ENCODE results near the gene CERK. TPM values are rescaled to one million over a fixed set of nuclear protein-coding genes. Genes with fewer than 3 reads are reported as not detected.
A peak's percentile ranks its signal among the peaks of the same experiment; 100 is the strongest.
"Not testable (repeated sequence)": the region's sequence is repeated elsewhere in the genome, so short reads cannot be mapped to it uniquely, and the experiment has no call there.

Gene CERK
- total and polyA plus RNA-seq, 2 of the 13 experiments (the other 11 are each of a cell fraction or from before 2014, with no cell fraction given) = 40.3 to 41.9 TPM

DNA sequence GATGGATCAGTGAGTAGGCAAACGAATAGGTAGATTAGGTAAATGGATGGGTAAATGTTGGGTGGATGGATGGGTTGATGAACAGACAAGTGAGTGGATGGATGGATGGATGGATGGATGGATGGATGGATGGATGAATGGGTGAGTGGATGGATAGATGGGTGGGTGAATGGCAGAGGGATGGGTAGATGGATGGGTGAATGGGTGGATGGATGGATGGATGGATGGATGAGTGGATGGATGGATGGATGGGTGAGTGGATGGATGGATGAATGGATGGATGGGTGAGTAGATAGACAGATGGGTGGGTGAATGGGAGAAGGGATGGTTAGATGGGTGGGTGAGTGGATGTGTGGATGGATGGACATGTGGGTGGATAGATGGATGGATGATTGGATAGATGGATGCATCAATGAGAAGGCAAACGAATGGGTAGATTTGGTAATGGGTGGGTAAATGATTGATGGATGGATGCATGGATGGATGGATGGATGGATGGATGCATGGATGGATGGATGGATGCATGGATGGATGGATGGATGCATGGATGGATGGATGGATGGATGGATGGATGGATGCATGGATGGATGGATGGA lies 89.7 kb downstream of the CERK start:
- H3K4me2 ChIP-seq (ENCODE audit: low read depth, low read length); H4K20me1 ChIP-seq (ENCODE audit: insufficient read depth, low read length); intact Hi-C loops (cut with micrococcal nuclease; ENCODE audit: unreplicated experiment); in situ Hi-C loops (cut with HindIII; ENCODE audit: extremely low pct_ligation_motif_present, low pct_unique_long_range_greater_than_20kb); CTCF ChIA-PET (ENCODE audit: low intra/inter-chr PET ratio, low total read pairs); POLR2A ChIA-PET; FAIRE-seq; H3K4me3 ChIP-seq (replicated peaks in 1 of 3; ENCODE audit: insufficient read depth in 1 of 3, low read depth in 2 of 3, low read length in 3 of 3); H3K27me3 ChIP-seq (ENCODE audit: control insufficient read depth in 1 of 2, insufficient read depth in 2 of 2, low read length in 2 of 2); H2AFZ ChIP-seq (ENCODE audit: low read length); DNase-seq (ENCODE audit: low spot score); H3K9me3 ChIP-seq (ENCODE audit: low read length); H3K9ac ChIP-seq (ENCODE audit: insufficient read depth, low read depth, low read length); ATAC-seq; BruUV-seq (replicated peaks); H3K79me2 ChIP-seq (ENCODE audit: insufficient read depth, low read length); H3K36me3 ChIP-seq (replicated peaks in 1 of 2; ENCODE audit: control insufficient read depth in 1 of 2, insufficient read depth in 2 of 2, low read length in 2 of 2); H3K27ac ChIP-seq (ENCODE audit: extremely low read length, insufficient read depth, low read length); TF ChIP-seq FOXA1 (CRISPR knock-in tag; IDR thresholded peaks at IDR 0.05): not testable (repeated sequence)
- TF ChIP-seq FOXA1 (IDR thresholded peaks at IDR 0.05) = 0 out of 2 replicates have a peak, but pooled peaks have one; percentile 10
- 93% methylated on average over 2 of the region's 2 CpGs for WGBS (ENCODE audit: low lambda C conversion rate)
- H3K4me1 ChIP-seq (ENCODE audit: insufficient read depth, low read length) = peaks cover 63% of the 10 kb centered on the region

GRCh38 chr22:46646531-46647215 lies 91.4 kb downstream of the CERK start:
- Histone ChIP-seq H4K20me1 (ENCODE audit: insufficient read depth, low read length) (no peaks in the 10 kb centered on the region), H3K4me3 (replicated peaks in 1 of 3; ENCODE audit: insufficient read depth in 1 of 3, low read depth in 2 of 3, low read length in 3 of 3) (no peak overlapping the region), H3K4me1 (ENCODE audit: insufficient read depth, low read length) (peaks cover 46% of the 10 kb centered on the region), H3K9me3 (ENCODE audit: low read length) (no peaks in the 10 kb centered on the region), H3K79me2 (ENCODE audit: insufficient read depth, low read length) (no peaks in the 10 kb centered on the region), H3K4me2 (ENCODE audit: low read depth, low read length) (peak overlapping the region; percentile 41), H3K27me3 (ENCODE audit: control insufficient read depth in 1 of 2, insufficient read depth in 2 of 2, low read length in 2 of 2) (no peaks in the 10 kb centered on the region), H3K9ac (ENCODE audit: insufficient read depth, low read depth, low read length) (peak overlapping the region; percentile 27; the same call in 1 of the 2 replicates), H3K27ac (ENCODE audit: extremely low read length, insufficient read depth, low read length) (peak overlapping the region; percentile 55), H2AFZ (ENCODE audit: low read length) (no peak overlapping the region), H3K36me3 (replicated peaks in 1 of 2; ENCODE audit: control insufficient read depth in 1 of 2, insufficient read depth in 2 of 2, low read length in 2 of 2) (0 out of 5 replicates have a peak, but pooled peaks cover 0 to 3% of the 10 kb centered on the region in 2 experiments)
- peak; percentile 41; the same call in 2 of the 3 replicates for ATAC-seq
- no TSS peak for BruUV-seq (replicated peaks)
- FAIRE-seq = peak; percentile 68
- WGBS (ENCODE audit: low lambda C conversion rate) = 28% methylated on average over 9 of the region's 10 CpGs
- in situ Hi-C loops (cut with HindIII; ENCODE audit: extremely low pct_ligation_motif_present, low pct_unique_long_range_greater_than_20kb) (no loop called here), intact Hi-C loops (cut with micrococcal nuclease; ENCODE audit: unreplicated experiment) (no loop called here)
- CTCF ChIA-PET (ENCODE audit: low intra/inter-chr PET ratio, low total read pairs) = no interaction called here
- peak; percentile 41 for DNase-seq (ENCODE audit: low spot score)
- POLR2A ChIA-PET = interaction anchor here (1.7 kb wide), 1 partner anchor 116 kb away, joined by 4 read pairs; the partner anchor contains the start of gene TBC1D22A
- no peak for TF ChIP-seq FOXK1 (CRISPR knock-in tag; IDR thresholded peaks at IDR 0.05; ENCODE audit: borderline replicate concordance, low read depth)
- TF ChIP-seq MIXL1 (CRISPR knock-in tag; IDR thresholded peaks at IDR 0.05) = no peak
- no peak for TF ChIP-seq ZKSCAN8 (CRISPR knock-in tag; IDR thresholded peaks at IDR 0.05; ENCODE audit: borderline replicate concordance)
- TF ChIP-seq, protein P1, sequence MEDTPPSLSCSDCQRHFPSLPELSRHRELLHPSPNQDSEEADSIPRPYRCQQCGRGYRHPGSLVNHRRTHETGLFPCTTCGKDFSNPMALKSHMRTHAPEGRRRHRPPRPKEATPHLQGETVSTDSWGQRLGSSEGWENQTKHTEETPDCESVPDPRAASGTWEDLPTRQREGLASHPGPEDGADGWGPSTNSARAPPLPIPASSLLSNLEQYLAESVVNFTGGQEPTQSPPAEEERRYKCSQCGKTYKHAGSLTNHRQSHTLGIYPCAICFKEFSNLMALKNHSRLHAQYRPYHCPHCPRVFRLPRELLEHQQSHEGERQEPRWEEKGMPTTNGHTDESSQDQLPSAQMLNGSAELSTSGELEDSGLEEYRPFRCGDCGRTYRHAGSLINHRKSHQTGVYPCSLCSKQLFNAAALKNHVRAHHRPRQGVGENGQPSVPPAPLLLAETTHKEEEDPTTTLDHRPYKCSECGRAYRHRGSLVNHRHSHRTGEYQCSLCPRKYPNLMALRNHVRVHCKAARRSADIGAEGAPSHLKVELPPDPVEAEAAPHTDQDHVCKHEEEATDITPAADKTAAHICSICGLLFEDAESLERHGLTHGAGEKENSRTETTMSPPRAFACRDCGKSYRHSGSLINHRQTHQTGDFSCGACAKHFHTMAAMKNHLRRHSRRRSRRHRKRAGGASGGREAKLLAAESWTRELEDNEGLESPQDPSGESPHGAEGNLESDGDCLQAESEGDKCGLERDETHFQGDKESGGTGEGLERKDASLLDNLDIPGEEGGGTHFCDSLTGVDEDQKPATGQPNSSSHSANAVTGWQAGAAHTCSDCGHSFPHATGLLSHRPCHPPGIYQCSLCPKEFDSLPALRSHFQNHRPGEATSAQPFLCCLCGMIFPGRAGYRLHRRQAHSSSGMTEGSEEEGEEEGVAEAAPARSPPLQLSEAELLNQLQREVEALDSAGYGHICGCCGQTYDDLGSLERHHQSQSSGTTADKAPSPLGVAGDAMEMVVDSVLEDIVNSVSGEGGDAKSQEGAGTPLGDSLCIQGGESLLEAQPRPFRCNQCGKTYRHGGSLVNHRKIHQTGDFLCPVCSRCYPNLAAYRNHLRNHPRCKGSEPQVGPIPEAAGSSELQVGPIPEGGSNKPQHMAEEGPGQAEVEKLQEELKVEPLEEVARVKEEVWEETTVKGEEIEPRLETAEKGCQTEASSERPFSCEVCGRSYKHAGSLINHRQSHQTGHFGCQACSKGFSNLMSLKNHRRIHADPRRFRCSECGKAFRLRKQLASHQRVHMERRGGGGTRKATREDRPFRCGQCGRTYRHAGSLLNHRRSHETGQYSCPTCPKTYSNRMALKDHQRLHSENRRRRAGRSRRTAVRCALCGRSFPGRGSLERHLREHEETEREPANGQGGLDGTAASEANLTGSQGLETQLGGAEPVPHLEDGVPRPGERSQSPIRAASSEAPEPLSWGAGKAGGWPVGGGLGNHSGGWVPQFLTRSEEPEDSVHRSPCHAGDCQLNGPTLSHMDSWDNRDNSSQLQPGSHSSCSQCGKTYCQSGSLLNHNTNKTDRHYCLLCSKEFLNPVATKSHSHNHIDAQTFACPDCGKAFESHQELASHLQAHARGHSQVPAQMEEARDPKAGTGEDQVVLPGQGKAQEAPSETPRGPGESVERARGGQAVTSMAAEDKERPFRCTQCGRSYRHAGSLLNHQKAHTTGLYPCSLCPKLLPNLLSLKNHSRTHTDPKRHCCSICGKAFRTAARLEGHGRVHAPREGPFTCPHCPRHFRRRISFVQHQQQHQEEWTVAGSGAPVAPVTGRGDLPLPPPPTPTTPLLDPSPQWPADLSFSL (CRISPR knock-in tag; IDR thresholded peaks at IDR 0.05) = no peak
- TF ChIP-seq MXD4 (CRISPR knock-in tag; IDR thresholded peaks at IDR 0.05) = no peak
- TF ChIP-seq HNF4A (CRISPR knock-in tag; IDR thresholded peaks at IDR 0.05) = peak; percentile 63
- TF ChIP-seq, protein P2, sequence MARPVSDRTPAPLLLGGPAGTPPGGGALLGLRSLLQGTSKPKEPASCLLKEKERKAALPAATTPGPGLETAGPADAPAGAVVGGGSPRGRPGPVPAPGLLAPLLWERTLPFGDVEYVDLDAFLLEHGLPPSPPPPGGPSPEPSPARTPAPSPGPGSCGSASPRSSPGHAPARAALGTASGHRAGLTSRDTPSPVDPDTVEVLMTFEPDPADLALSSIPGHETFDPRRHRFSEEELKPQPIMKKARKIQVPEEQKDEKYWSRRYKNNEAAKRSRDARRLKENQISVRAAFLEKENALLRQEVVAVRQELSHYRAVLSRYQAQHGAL (CRISPR knock-in tag; IDR thresholded peaks at IDR 0.05; ENCODE audit: not compliant biosample characterization) = no peak
- no peak for TF ChIP-seq ZNF883 (CRISPR knock-in tag; IDR thresholded peaks at IDR 0.05; ENCODE audit: not compliant biosample characterization)

All from HepG2 (cell line).